GM18858 (cell line): ENCODE data around the gene EPHA3.

ENCODE experiments used
- ATAC-seq: cut with Tn5 transposase; IDR thresholded peaks from one replicate; pipeline ENCODE4 v1.9.1; 2021; ENCODE audit not compliant: unreplicated experiment

EPHA3 gene

GRCh38 chr3:89527736-89528305, 420.4 kb downstream of the EPHA3 start:
- no peak for ATAC-seq
